ENCODE results near the gene SRP72. TPM values are rescaled to one million over a fixed set of nuclear protein-coding genes. Genes with fewer than 3 reads are reported as not detected.
A peak's percentile ranks its signal among the peaks of the same experiment; 100 is the strongest.

Gene SRP72
- total RNA-seq, 4 donors from 2014 or later = 37.0 to 51.9 (median 45.8) TPM

- no peak overlapping the region for H3K4me3 ChIP-seq
- no peaks in the 10 kb centered on the region for H3K36me3 ChIP-seq
- peaks cover 11 to 21% (median 16%) of the 10 kb centered on the region in 4 donors for H3K4me1 ChIP-seq
- H3K9me3 ChIP-seq = no peaks in the 10 kb centered on the region
- no peak overlapping the region for H3K27ac ChIP-seq (replicated peaks in 1 of 4)
- peaks cover 0 to 17% (median 0%) of the 10 kb centered on the region in 4 donors for H3K27me3 ChIP-seq
- TF ChIP-seq POLR2A (IDR thresholded peaks at IDR 0.05; ENCODE audit: low read depth) (no peak), EP300 (IDR thresholded peaks at IDR 0.05) (no peak), CTCF (IDR thresholded peaks at IDR 0.05) (no peak), POLR2AphosphoS5 (IDR thresholded peaks at IDR 0.05) (no peak)
- no peak for DNase-seq (ENCODE audit: extremely low spot score)
- 97% methylated on average over 2 of the region's 2 CpGs for WGBS
- intact Hi-C loops (cut with DNase I) = no loop called here
Observed at GRCh38 chr4:56532239-56532638, 64.8 kb downstream of the SRP72 start.

DNA sequence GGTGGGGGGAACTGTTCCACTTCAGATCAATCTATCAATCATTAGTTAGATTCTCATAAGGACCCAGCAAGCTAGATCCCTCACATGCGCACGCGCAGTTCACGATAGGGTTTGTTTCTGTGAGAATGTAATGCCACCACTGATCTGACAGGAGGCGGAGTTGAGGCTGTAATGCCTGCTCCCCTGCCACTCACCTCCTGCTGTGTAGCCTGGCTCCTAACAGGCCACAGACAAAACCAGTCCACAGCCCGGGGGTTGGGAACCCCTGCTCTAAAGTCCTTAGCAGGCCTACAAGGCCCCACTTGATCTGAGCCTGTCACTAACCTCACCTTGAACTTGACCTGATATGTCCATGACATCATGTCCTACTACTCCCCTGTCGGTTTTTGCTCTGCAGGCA is 68.5 kb downstream of the SRP72 start:
- Histone ChIP-seq H3K27me3 (peaks cover 0 to 17% (median 0%) of the 10 kb centered on the region in 4 donors), H3K9me3 (no peaks in the 10 kb centered on the region), H3K27ac (replicated peaks in 1 of 4) (no peak overlapping the region), H3K4me3 (no peak overlapping the region), H3K4me1 (peaks cover 5 to 10% (median 5%) of the 10 kb centered on the region in 4 donors), H3K36me3 (no peaks in the 10 kb centered on the region)
- TF ChIP-seq EP300 (IDR thresholded peaks at IDR 0.05) (no peak), POLR2AphosphoS5 (IDR thresholded peaks at IDR 0.05) (no peak), CTCF (IDR thresholded peaks at IDR 0.05) (no peak), POLR2A (IDR thresholded peaks at IDR 0.05; ENCODE audit: low read depth) (no peak)
- no peak for DNase-seq (ENCODE audit: extremely low spot score)
- 72% methylated on average over 6 of the region's 7 CpGs for WGBS
- intact Hi-C loops (cut with DNase I) = no loop called here

DNA sequence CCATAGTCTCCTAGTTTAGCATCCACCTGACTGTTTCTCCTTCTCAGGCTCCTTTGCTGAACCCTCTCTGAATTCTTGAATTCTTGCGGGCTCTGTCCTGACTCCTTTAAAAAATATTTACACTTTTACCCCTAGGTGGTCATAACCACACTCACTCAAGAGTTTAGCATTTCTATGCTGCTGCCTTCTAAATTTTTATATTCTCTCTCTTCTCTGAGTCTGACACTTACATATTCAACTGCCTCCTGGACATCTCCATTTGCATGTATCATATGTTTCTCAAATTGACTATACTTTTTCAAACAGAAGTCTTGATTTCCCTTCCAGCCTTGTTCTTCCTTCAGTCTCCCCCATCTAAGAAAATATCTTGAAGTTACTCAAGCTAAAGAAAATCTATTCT is 69.7 kb downstream of the SRP72 start:
- TF ChIP-seq POLR2AphosphoS5 (IDR thresholded peaks at IDR 0.05) = no peak
- TF ChIP-seq CTCF (IDR thresholded peaks at IDR 0.05) = no peak
- TF ChIP-seq EP300 (IDR thresholded peaks at IDR 0.05) = no peak
- no peak for TF ChIP-seq POLR2A (IDR thresholded peaks at IDR 0.05; ENCODE audit: low read depth)
- no peak for DNase-seq (ENCODE audit: extremely low spot score)
- H3K4me1 ChIP-seq = no peaks in the 10 kb centered on the region
- no peaks in the 10 kb centered on the region for H3K9me3 ChIP-seq
- intact Hi-C loops (cut with DNase I) = no loop called here
- H3K36me3 ChIP-seq = no peaks in the 10 kb centered on the region
- H3K27ac ChIP-seq (replicated peaks in 1 of 4) = no peak overlapping the region
- WGBS = 100% methylated on average over 1 of the region's 1 CpG
- H3K27me3 ChIP-seq = peaks cover 0 to 17% (median 0%) of the 10 kb centered on the region in 4 donors
- no peak overlapping the region for H3K4me3 ChIP-seq

DNA sequence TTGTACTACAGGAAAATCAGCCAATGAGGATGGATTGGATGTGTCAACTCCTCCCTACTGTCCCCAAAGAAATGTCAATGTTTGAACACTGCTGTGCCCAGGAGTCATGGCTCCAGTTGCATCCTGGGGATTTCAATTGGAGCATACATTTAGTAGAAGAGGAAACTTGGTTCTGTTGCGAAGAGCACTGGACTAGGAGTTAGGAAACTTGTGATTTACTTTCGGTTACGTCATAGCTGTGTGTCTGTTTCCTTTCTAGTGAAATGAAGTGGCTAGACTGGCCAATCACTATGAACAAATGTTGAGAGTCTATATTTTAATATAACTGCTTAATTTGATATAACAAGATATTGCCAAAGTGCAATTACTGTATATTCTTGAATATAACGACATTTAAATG is 73.4 kb downstream of the SRP72 start:
- Histone ChIP-seq H3K36me3 (no peaks in the 10 kb centered on the region), H3K4me1 (peaks cover 4 to 12% (median 10%) of the 10 kb centered on the region in 4 donors), H3K27me3 (peaks cover 0 to 3% (median 0%) of the 10 kb centered on the region in 4 donors), H3K27ac (replicated peaks in 1 of 4) (no peak overlapping the region), H3K4me3 (no peak overlapping the region), H3K9me3 (no peaks in the 10 kb centered on the region)
- WGBS = 89% methylated on average over 4 of the region's 4 CpGs
- no peak for DNase-seq (ENCODE audit: extremely low spot score)
- intact Hi-C loops (cut with DNase I) = loop anchor here (5.0 kb wide), 1 partner anchor 114 kb away; no protein-coding TSS in a partner anchor
- TF ChIP-seq EP300 (IDR thresholded peaks at IDR 0.05) (no peak), POLR2A (IDR thresholded peaks at IDR 0.05; ENCODE audit: low read depth) (no peak), POLR2AphosphoS5 (IDR thresholded peaks at IDR 0.05) (no peak), CTCF (IDR thresholded peaks at IDR 0.05) (no peak)

DNA sequence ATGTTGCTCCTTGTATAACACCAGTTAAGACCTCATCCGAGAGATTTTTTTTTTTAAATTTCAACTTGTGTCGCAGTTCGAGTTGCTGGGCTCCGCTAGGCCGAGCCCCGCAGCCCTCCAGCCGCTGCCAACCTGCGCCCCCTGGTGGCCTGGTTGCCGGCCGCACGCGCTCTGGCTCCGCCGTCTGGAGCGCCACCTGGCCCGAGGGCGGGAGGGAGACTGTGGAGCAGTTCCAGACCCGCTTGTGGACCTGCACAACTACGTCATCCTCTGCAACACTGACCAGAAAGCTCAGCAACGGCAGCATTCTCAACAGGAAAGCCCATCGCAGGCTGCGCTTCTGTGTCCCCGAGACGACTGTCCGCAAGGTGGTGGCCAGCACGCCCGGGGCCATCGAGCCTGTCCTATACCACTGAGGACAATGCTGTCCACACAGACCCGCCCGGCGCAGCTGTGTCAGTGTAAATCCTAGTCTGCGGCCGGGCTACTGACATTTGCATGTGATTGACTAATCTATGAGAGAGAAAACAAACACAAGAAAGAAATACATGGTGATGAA is 77.2 kb downstream of the SRP72 start:
- H3K27ac ChIP-seq (replicated peaks in 1 of 4) = no peak overlapping the region
- no peak for TF ChIP-seq EP300 (IDR thresholded peaks at IDR 0.05)
- TF ChIP-seq POLR2AphosphoS5 (IDR thresholded peaks at IDR 0.05) = peak; percentile 39 to 72
- TF ChIP-seq CTCF (IDR thresholded peaks at IDR 0.05) = peak; percentile 89 to 98 (median 98)
- TF ChIP-seq POLR2A (IDR thresholded peaks at IDR 0.05; ENCODE audit: low read depth) = no peak
- 4% methylated on average over 33 of the region's 33 CpGs for WGBS
- H3K36me3 ChIP-seq = no peaks in the 10 kb centered on the region
- peak; percentile 94 for DNase-seq (ENCODE audit: extremely low spot score)
- H3K4me1 ChIP-seq = peaks cover 4 to 12% (median 10%) of the 10 kb centered on the region in 4 donors
- H3K27me3 ChIP-seq = no peaks in the 10 kb centered on the region
- H3K9me3 ChIP-seq = no peaks in the 10 kb centered on the region
- intact Hi-C loops (cut with DNase I) = loop anchor here (5.0 kb wide), 1 partner anchor 117 kb away; no protein-coding TSS in a partner anchor
- H3K4me3 ChIP-seq = peak overlapping the region; percentile 39 to 57 (median 44)
